ENCODE data around the gene GPRC5A. TPM values are rescaled to one million over a fixed set of nuclear protein-coding genes. Genes with fewer than 3 reads are reported as not detected.

The GPRC5A gene
- total RNA-seq, 1 donor: 4.7 TPM

DNA sequence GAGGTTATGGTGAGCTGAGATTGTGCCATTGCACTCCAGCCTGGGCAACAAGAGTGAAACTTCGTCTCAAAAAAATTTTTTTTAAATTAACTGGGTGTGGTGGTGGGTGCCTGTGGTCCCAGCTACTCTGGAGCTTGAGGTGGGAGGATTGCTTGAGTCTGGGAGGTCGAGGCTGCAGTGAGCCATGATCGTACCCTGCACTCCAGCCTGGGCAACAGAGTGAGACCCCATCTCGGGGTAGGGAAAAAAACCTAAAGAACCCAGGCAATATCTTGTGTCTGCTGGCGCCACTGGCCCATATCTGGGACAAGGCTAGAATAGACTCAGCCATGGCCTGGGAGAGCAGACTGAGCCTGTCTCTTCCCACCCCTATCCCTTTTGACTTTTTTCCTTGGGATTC lies 9.1 kb upstream of the GPRC5A start:
- no peak overlapping the region for H3K27ac ChIP-seq (ENCODE audit: low read depth, low read length)

DNA sequence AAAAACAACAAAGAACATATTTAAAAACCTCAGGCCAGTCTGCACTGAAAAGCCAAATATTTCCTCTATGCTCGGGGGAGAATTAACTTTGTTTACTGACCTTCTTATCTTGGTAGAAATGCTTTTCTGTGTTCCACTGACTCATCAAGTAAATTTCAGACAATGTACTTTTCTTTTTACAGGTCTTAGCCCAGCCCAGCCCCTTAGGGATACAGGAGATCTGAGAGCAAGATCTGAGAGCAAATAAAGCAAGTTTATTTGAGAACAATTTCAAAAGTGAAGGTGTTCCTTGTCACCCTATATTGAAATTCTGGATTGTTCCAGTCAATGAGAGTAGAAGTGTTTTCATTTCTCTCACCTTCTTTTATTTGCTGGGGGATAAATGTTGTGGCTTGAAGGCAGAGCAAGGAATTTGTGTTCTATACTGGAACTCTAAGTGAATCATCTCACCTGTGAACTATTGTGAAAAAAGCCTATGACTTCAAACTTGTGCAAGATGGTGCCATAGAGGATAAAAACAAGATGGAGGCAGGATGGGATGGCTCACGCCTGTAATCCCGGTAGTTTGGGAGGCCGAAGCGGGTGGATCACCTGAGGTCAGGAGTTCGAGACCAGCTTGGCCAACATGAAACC lies 7.9 kb upstream of the GPRC5A start:
- Histone ChIP-seq H3K27me3 (ENCODE audit: insufficient read depth, low read length) (no peaks in the 10 kb centered on the region), H2AFZ (ENCODE audit: low read length) (no peak overlapping the region), H3K4me3 (ENCODE audit: insufficient read depth, low read length) (no peak overlapping the region), H3K79me2 (ENCODE audit: insufficient read depth, low read length) (no peaks in the 10 kb centered on the region), H3K4me2 (ENCODE audit: insufficient read depth, low read length) (no peak overlapping the region), H4K20me1 (ENCODE audit: insufficient read depth, low read length) (no peaks in the 10 kb centered on the region), H3K36me3 (ENCODE audit: insufficient read depth, low read length) (no peaks in the 10 kb centered on the region), H3K9me3 (ENCODE audit: low read depth, low read length) (no peaks in the 10 kb centered on the region), H3K27ac (ENCODE audit: low read depth, low read length) (no peak overlapping the region), H3K4me1 (ENCODE audit: insufficient read depth, low read length) (peaks cover 9% of the 10 kb centered on the region)
- DNase-seq (ENCODE audit: insufficient read length, low spot score, missing footprints): peak; percentile 51
- TF ChIP-seq, protein P1, sequence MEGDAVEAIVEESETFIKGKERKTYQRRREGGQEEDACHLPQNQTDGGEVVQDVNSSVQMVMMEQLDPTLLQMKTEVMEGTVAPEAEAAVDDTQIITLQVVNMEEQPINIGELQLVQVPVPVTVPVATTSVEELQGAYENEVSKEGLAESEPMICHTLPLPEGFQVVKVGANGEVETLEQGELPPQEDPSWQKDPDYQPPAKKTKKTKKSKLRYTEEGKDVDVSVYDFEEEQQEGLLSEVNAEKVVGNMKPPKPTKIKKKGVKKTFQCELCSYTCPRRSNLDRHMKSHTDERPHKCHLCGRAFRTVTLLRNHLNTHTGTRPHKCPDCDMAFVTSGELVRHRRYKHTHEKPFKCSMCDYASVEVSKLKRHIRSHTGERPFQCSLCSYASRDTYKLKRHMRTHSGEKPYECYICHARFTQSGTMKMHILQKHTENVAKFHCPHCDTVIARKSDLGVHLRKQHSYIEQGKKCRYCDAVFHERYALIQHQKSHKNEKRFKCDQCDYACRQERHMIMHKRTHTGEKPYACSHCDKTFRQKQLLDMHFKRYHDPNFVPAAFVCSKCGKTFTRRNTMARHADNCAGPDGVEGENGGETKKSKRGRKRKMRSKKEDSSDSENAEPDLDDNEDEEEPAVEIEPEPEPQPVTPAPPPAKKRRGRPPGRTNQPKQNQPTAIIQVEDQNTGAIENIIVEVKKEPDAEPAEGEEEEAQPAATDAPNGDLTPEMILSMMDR (IDR thresholded peaks at IDR 0.05; ENCODE audit: extremely low read depth, low read depth, low read length): no peak

More for the DNA sequence above, 9.1 kb upstream of the GPRC5A start:
- Histone ChIP-seq H2AFZ (ENCODE audit: low read length) (no peak overlapping the region), H4K20me1 (ENCODE audit: insufficient read depth, low read length) (no peaks in the 10 kb centered on the region), H3K27me3 (ENCODE audit: insufficient read depth, low read length) (no peaks in the 10 kb centered on the region), H3K4me2 (ENCODE audit: insufficient read depth, low read length) (no peak overlapping the region), H3K4me1 (ENCODE audit: insufficient read depth, low read length) (peaks cover 9% of the 10 kb centered on the region), H3K79me2 (ENCODE audit: insufficient read depth, low read length) (no peaks in the 10 kb centered on the region), H3K9me3 (ENCODE audit: low read depth, low read length) (no peaks in the 10 kb centered on the region), H3K36me3 (ENCODE audit: insufficient read depth, low read length) (no peaks in the 10 kb centered on the region), H3K4me3 (ENCODE audit: insufficient read depth, low read length) (no peak overlapping the region)
- no peak for DNase-seq (ENCODE audit: insufficient read length, low spot score, missing footprints)
- TF ChIP-seq, protein P1 (IDR thresholded peaks at IDR 0.05; ENCODE audit: extremely low read depth, low read depth, low read length): no peak

DNA sequence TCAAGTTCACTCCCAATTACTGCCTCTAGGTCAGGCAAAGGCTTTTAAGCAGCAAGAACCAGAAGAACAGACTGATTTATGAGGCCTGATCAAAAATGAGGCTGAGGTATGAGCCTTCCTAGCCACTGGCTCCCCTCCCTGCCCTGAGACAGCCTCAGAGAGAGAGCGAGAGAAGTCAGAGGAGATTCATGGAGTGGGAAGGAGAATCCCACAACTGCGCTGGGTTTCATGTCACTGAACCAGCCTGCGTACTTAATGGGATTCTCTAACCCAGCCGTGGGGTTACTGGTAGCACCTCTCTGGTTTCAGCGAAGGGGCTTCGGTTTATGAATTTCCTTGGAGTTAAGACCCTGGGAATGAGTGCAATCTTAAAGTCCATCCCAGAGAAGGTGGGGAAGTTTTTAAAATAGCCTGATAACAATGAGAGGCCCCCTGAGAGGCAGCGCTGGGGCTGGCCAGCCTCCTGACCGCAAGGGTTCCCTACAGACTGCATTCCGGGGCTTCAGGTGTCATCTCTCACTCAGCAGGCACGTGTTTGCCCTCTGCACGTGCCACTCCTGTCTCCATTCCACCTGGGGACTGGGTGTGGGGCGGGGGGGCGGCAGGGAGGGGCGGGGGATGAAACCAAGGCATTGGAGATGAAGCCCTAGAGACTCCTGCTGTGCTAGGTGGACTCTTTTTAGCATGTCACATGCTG lies 6.1 kb upstream of the GPRC5A start:
- Histone ChIP-seq H3K4me1 (ENCODE audit: insufficient read depth, low read length) (peaks cover 12% of the 10 kb centered on the region), H3K27ac (ENCODE audit: low read depth, low read length) (no peak overlapping the region), H3K36me3 (ENCODE audit: insufficient read depth, low read length) (no peaks in the 10 kb centered on the region), H3K4me3 (ENCODE audit: insufficient read depth, low read length) (no peak overlapping the region), H4K20me1 (ENCODE audit: insufficient read depth, low read length) (no peaks in the 10 kb centered on the region), H3K79me2 (ENCODE audit: insufficient read depth, low read length) (no peaks in the 10 kb centered on the region), H3K4me2 (ENCODE audit: insufficient read depth, low read length) (no peak overlapping the region), H3K9me3 (ENCODE audit: low read depth, low read length) (no peaks in the 10 kb centered on the region), H2AFZ (ENCODE audit: low read length) (no peak overlapping the region), H3K27me3 (ENCODE audit: insufficient read depth, low read length) (no peaks in the 10 kb centered on the region)
- no peak for DNase-seq (ENCODE audit: insufficient read length, low spot score, missing footprints)
- TF ChIP-seq, protein P1 (IDR thresholded peaks at IDR 0.05; ENCODE audit: extremely low read depth, low read depth, low read length): no peak

DNA sequence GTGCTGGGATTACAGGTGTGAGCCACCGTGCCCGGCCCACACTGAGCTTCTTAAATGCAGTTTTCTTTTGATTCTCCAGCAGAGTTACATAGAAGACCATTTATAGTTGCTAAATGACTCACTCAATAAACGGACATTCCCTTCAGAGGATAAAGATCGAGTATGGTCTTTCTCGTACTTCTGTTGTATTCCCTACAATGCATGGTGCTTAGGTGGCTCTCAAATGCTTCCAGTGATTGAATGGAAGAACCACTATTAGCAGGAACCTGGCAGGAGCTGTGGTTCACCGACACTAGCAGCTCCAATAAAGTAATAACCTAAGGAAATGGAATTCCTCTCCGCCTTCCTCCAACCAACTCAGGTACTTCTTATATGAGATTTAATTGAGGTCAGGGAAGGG lies 3.9 kb upstream of the GPRC5A start:
- H3K4me3 ChIP-seq (ENCODE audit: insufficient read depth, low read length): no peak overlapping the region
- no peaks in the 10 kb centered on the region for H3K9me3 ChIP-seq (ENCODE audit: low read depth, low read length)
- peaks cover 26% of the 10 kb centered on the region for H3K4me1 ChIP-seq (ENCODE audit: insufficient read depth, low read length)

More for the DNA sequence above, 3.9 kb upstream of the GPRC5A start:
- DNase-seq (ENCODE audit: insufficient read length, low spot score, missing footprints): peak; percentile 65
- H3K79me2 ChIP-seq (ENCODE audit: insufficient read depth, low read length): peaks cover 5% of the 10 kb centered on the region
- no peaks in the 10 kb centered on the region for H4K20me1 ChIP-seq (ENCODE audit: insufficient read depth, low read length)
- no peaks in the 10 kb centered on the region for H3K27me3 ChIP-seq (ENCODE audit: insufficient read depth, low read length)
- H2AFZ ChIP-seq (ENCODE audit: low read length): no peak overlapping the region
- H3K27ac ChIP-seq (ENCODE audit: low read depth, low read length): no peak overlapping the region
- H3K36me3 ChIP-seq (ENCODE audit: insufficient read depth, low read length): no peaks in the 10 kb centered on the region
- no peak overlapping the region for H3K4me2 ChIP-seq (ENCODE audit: insufficient read depth, low read length)
- TF ChIP-seq, protein P1 (IDR thresholded peaks at IDR 0.05; ENCODE audit: extremely low read depth, low read depth, low read length): no peak
